SKM-1 (cell line): ENCODE data around the gene KCTD5.
"Not testable (repeated sequence)": the region's sequence is repeated elsewhere in the genome, so short reads cannot be mapped to it uniquely, and the experiment has no call there.

Experiments
- DNase-seq: peaks from one replicate; lab custom pipeline; 2025; ENCODE audit not compliant: unreplicated experiment; lab: John Stamatoyannopoulos, UW

The KCTD5 gene

GRCh38 chr16:2671741-2672140, 10.6 kb upstream of the KCTD5 start:
- no peak for DNase-seq

- peak; percentile 87 for DNase-seq
These were observed 9.0 kb upstream of the KCTD5 start for GRCh38 chr16:2673066-2673999.

GRCh38 chr16:2675021-2675420, 7.3 kb upstream of the KCTD5 start:
- no peak for DNase-seq

GRCh38 chr16:2675714-2676113, 6.6 kb upstream of the KCTD5 start:
- no peak for DNase-seq

- not testable (repeated sequence) for DNase-seq
These were observed 5.4 kb upstream of the KCTD5 start for GRCh38 chr16:2676937-2677336.

- DNase-seq, result not testable (repeated sequence)
These were observed 3.9 kb upstream of the KCTD5 start for GRCh38 chr16:2678206-2678965.

- DNase-seq, result not testable (repeated sequence)
These were observed 2.4 kb upstream of the KCTD5 start for GRCh38 chr16:2679902-2680301.

GRCh38 chr16:2680360-2680759, 2.0 kb upstream of the KCTD5 start:
- not testable (repeated sequence) for DNase-seq

- DNase-seq, result not testable (repeated sequence)
These were observed 718 bp downstream of the KCTD5 start for GRCh38 chr16:2683041-2683440.

- not testable (repeated sequence) for DNase-seq
These were observed 3.8 kb downstream of the KCTD5 start for GRCh38 chr16:2686075-2686474.

GRCh38 chr16:2686912-2687507, 4.7 kb downstream of the KCTD5 start:
- DNase-seq, result peak; percentile 74

GRCh38 chr16:2687531-2688308, 5.4 kb downstream of the KCTD5 start:
- DNase-seq, result no peak

GRCh38 chr16:2689422-2689821, 7.1 kb downstream of the KCTD5 start:
- DNase-seq, result not testable (repeated sequence)

- DNase-seq, result no peak
These were observed 7.9 kb downstream of the KCTD5 start for GRCh38 chr16:2689968-2690801.

GRCh38 chr16:2690852-2691251, 8.5 kb downstream of the KCTD5 start:
- DNase-seq, result no peak

- DNase-seq, result no peak
These were observed 9.3 kb downstream of the KCTD5 start for GRCh38 chr16:2691491-2692248.

- DNase-seq, result no peak
These were observed 10.1 kb downstream of the KCTD5 start for GRCh38 chr16:2692251-2692947.

- no peak for DNase-seq
These were observed 10.8 kb downstream of the KCTD5 start for GRCh38 chr16:2692948-2693651.
